GM18858 (cell line): ENCODE data around the gene ZNF677.
"Not testable (repeated sequence)": the region's sequence is repeated elsewhere in the genome, so short reads cannot be mapped to it uniquely, and the experiment has no call there.

Experiments used
- ATAC-seq: cut with Tn5 transposase; IDR thresholded peaks from one replicate; pipeline ENCODE4 v1.9.1; 2021; ENCODE audit not compliant: unreplicated experiment

The ZNF677 gene

GRCh38 chr19:53254411-53255341 is at the start of gene ZNF677:
Gene ZNF677, minus strand, starts transcription at chr19:53254873. Its CDS starts 3,323 bp downstream, at chr19:53251550.
- ATAC-seq: no peak

DNA sequence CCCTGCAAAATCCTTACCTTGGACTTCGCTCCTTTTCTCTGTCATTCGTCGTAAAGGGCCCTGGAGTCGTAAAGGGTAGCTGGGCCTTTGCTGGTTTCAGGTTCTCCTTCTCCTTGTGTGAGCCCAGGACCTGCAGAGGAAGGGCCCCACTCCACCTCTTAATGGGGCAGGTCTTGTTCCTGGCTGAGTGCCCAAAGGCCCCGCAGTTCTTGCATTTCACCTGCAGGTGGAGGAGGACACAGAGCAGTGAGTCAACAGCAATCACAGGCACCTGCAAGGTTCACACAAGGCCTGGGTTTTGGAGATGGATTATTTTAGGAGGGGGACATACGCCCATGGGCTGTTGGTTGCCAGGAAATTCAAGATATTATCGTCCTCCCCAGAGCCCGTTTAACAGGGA is 46.7 kb upstream of the ZNF677 start:
- ATAC-seq: not testable (repeated sequence)

- no peak for ATAC-seq
Observed at GRCh38 chr19:53294786-53295441, 40.2 kb upstream of the ZNF677 start.

DNA sequence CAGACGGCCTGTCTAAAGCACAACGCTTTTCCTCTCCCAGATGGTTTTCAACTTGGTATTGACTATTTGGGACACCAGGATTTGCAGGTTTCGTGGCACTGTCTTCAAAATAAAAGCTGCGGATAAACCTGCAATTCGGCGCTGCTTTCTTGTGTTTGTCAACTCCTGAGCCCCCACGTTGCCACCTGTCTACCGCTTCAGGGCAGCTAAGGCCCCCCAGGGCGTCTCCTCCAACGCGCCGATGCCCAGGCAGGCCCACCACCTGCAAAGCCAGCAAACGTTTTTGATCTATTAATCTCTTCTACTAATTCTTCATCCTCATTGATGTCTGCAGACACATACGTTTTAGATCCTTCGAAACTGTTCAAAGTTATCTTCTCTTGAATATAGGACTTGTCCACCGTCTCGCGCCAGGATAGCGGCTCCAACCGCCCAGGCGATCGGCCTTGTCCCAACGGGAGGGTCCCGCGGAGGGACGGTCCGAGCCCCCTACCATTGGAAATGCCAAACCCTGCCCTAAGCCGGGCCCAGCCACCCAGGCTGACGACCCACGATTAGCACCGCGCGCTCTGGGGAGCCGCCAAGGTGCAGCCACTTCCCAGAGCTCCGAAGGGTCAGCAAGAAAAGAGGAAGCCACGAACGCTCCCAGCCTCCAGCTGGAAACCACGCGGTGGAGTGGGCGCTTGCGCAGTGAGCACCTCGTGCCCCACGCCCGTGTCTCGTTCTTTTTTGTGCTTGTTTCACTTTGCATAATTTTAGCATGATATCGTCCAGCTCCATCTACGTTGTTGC is 36.3 kb upstream of the ZNF677 start:
- no peak for ATAC-seq

DNA sequence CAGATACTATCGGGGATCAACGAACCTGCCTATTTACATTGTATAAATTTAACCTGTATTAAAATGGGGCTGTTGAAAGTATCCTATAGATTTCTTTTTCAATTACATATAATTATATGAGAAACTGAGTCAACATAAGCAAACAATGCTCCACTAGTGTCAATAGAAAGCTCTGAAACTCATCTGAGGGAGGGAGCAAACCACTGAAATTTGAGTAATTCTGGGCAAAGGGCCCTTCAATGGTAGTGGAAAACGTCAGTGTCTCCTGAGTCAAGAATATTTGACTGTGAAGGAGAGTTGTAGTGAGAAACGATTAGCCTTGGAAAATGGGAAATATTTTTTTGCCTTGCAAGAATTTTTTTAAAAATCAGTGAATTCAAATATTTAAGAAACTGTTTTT is 30.4 kb upstream of the ZNF677 start:
- no peak for ATAC-seq

DNA sequence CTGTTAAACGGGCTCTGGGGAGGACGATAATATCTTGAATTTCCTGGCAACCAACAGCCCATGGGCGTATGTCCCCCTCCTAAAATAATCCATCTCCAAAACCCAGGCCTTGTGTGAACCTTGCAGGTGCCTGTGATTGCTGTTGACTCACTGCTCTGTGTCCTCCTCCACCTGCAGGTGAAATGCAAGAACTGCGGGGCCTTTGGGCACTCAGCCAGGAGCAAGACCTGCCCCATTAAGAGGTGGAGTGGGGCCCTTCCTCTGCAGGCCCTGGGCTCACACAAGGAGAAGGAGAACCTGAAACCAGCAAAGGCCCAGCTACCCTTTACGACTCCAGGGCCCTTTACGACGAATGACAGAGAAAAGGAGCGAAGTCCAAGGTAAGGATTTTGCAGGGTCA is 27.3 kb upstream of the ZNF677 start:
- not testable (repeated sequence) for ATAC-seq

DNA sequence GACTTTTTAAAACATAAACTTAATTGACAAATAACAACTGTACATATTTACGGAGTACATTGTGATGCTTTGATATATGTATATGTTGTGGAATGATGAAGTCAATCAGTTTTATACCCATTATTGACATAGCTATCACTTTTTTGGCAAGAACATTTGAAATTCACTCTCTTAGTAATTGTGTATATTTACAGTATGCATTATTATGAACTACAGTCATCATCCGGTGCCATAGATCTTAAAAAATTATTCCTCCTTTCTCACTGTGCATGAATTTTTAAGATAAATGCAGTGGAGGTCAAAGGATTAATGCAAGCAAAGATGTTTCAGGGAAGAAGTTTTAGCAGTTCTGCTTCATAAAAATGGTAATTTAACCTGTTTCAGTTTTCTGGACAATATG is 20.8 kb upstream of the ZNF677 start:
- no peak for ATAC-seq

DNA sequence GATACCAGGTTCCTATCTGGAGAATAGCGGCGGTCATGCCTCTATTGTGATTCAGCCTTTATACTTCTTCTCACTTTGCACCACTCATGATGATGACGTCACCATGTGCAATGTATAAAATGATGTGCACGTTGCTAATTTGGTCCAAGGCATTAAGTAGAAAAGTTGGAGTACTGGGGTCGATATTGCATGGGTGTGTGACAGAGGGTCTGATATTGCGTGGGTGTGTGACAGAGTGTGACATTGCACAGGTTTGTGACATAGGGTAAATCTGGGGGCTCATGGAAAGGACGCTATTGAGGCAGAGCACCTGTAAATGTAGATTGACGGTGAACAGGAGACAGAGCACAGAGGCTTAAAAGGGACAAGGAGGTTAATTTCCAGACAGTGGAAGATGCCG is 17.4 kb upstream of the ZNF677 start:
- no peak for ATAC-seq

- not testable (repeated sequence) for ATAC-seq
Observed at GRCh38 chr19:53269861-53270260, 15.2 kb upstream of the ZNF677 start.

- not testable (repeated sequence) for ATAC-seq
Observed at GRCh38 chr19:53267623-53268022, 12.9 kb upstream of the ZNF677 start, which contains the start of gene VN1R4. Gene VN1R4, minus strand, starts transcription at chr19:53267723. Its CDS starts 58 bp downstream, at chr19:53267665.

GRCh38 chr19:53257715-53258342 is 3.2 kb upstream of the ZNF677 start, which contains the start of gene VN1R2:
Gene VN1R2, plus strand, starts transcription at chr19:53258292. Its CDS starts 84 bp downstream, at chr19:53258376.
- ATAC-seq: not testable (repeated sequence)

DNA sequence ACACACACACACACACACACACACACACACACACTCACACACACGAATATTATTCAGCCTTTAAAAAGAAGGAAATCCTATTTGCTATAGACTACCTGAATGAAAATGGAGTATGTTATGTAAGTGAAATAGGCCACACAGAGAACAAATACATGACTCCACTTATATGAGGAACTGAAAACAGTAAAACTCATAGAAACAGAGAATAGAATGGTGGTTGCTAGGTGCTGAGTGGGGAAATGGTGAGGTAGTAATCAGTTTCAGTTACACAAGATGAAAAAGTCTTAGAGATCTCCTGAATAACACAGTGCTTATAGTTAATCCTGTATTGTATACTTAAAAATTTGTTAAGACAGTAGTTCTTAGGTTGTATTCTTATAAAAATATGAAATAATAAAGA is 8.2 kb downstream of the ZNF677 start:
- no peak for ATAC-seq

GRCh38 chr19:53237114-53237777 is 17.4 kb downstream of the ZNF677 start:
- ATAC-seq: no peak

DNA sequence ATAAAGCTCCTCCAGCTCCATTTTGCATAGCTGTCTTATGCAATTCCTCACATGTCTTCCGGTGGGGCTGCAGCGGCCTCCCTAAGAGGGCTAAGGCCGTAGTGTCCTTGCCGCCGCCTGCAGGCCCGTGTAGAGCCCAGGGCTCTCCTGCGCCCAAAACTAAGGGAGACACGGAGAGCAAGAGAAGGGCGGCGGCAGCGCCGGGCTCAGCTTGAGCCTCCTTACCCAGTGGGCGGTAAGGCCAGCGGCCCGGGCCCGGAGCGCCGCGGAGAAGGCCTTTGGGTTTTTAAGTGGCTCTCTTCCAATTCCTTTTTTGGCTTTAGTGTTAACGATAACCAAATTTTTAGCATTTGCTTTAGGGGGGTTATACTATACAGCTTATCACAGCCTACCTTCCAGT is 30.1 kb downstream of the ZNF677 start:
- ATAC-seq: no peak

DNA sequence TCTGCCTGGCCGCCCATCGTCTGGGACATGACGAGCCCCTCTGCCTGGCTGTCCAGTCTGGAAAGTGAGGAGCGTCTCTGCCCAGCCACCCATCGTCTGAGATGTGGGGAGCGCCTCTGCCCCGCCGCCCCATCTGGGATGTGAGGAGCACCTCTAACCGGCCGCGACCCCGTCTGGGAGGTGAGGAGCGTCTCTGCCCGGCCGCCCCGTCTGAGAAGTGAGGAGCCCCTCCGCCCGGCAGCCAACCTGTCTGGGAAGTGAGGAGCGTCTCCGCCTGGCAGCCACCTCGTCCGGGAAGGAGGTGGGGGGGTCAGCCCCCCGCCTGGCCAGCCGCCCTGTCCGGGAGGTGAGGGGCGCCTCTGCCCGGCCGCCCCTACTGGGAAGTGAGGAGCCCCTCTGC is 32.0 kb downstream of the ZNF677 start:
- ATAC-seq: not testable (repeated sequence)

- no peak for ATAC-seq
Observed at GRCh38 chr19:53212703-53213320, 41.9 kb downstream of the ZNF677 start.

- not testable (repeated sequence) for ATAC-seq
Observed at GRCh38 chr19:53211554-53211953, 43.1 kb downstream of the ZNF677 start.

GRCh38 chr19:53196777-53197396 is 57.8 kb downstream of the ZNF677 start:
- ATAC-seq: no peak

DNA sequence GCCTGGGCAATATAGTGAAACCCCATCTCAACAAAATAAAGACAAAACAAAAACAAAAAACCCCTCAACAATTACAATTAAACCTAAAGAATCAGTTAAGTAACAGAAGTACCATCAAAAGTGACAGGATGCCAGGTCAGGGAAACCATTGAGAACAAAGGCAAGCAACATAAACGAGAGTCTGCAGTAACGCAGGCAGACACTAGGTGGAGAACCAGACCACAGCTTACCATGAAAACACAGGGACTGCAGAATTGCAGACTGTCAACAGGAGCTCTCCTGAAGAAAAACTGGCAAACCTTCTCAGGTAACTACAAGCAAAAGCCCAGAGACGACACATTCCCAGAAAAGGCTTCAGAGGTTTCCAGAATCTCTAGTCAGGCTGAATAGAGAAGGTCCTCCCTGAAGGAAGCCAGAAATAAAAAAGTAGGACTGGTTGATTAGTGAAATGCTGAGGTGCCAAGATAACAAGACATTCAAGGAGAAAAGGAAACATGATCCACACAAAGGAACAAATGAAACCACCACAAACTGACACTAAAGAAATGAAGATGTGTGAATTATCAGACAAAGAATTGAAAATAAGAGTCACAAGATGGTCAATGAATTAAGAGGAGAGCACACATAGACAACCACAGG is 59.3 kb downstream of the ZNF677 start:
- no peak for ATAC-seq
